DND-41 (cell line): Measurements from ENCODE around the gene CPLANE2.

Experiments used
- EZH2 ChIP-seq: IDR thresholded peaks from 3 replicates; pipeline ENCODE4 v1.6.1; 2012; ENCODE audit warnings: borderline replicate concordance, low read depth, mild to moderate bottlenecking, moderate library complexity, low read length, inconsistent platforms; ENCODE audit not compliant: severe bottlenecking
- TF ChIP-seq, protein P1 (sequence below): IDR thresholded peaks from 2 replicates; pipeline ENCODE4 v1.5.1; 2012; ENCODE audit warnings: borderline replicate concordance, low read length, moderate library complexity, mild to moderate bottlenecking; ENCODE audit not compliant: poor library complexity, severe bottlenecking; ENCODE audit errors: extremely low read depth

DNA sequence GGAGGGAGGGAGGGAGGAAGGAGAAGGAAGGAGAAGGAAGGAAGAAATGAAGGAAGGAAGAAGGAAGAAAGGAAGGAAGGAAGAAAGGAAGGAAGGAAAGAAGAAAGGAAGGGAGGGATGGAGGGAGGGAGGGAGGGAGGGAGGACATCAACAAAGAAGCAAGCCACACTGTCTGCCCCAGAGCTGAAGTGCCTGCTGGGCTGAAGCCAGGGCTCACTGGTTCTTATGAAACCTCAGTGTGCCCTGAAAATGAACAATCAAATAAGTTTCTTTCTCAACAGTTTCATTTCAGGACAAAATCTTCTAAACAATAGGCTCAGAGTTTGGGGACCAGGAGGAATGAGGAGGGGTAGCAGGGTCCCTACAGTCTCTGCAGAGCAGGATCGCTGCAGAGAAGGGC, 45.7 kb downstream of the CPLANE2 start:
- TF ChIP-seq, protein P1, sequence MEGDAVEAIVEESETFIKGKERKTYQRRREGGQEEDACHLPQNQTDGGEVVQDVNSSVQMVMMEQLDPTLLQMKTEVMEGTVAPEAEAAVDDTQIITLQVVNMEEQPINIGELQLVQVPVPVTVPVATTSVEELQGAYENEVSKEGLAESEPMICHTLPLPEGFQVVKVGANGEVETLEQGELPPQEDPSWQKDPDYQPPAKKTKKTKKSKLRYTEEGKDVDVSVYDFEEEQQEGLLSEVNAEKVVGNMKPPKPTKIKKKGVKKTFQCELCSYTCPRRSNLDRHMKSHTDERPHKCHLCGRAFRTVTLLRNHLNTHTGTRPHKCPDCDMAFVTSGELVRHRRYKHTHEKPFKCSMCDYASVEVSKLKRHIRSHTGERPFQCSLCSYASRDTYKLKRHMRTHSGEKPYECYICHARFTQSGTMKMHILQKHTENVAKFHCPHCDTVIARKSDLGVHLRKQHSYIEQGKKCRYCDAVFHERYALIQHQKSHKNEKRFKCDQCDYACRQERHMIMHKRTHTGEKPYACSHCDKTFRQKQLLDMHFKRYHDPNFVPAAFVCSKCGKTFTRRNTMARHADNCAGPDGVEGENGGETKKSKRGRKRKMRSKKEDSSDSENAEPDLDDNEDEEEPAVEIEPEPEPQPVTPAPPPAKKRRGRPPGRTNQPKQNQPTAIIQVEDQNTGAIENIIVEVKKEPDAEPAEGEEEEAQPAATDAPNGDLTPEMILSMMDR: no peak
- TF ChIP-seq EZH2: no peak
